MM.1S (cell line): Measurements from ENCODE around the gene ALPG.
"Not testable (repeated sequence)": the region's sequence is repeated elsewhere in the genome, so short reads cannot be mapped to it uniquely, and the experiment has no call there.

Experiments
- DNase-seq: peaks from one replicate; pipeline ENCODE4 v3.0.0-alpha.2; 2015
- H2AFZ ChIP-seq: fragments of 300-600 bp; sonication (generic); 2 replicates; pipeline ENCODE4 v1.6.0; 2016; ENCODE audit warnings: antibody characterized with exemption, low read length
- H3F3A ChIP-seq: fragments of 300-600 bp; sonication (generic); 2 replicates; pipeline ENCODE4 v1.6.1; 2016; ENCODE audit warnings: mild to moderate bottlenecking, antibody characterized with exemption, low read length, moderate library complexity, mixed read lengths; ENCODE audit not compliant: insufficient read depth
- H3K27ac ChIP-seq: fragments of 300-600 bp; sonication (generic); 2 replicates; pipeline ENCODE4 v1.5.1; 2016; ENCODE audit warnings: mild to moderate bottlenecking, low read length
- H3K27me3 ChIP-seq: fragments of 300-600 bp; sonication (generic); replicated peaks from 2 replicates; pipeline ENCODE4 v1.6.0; 2016; ENCODE audit warnings: low read length; ENCODE audit not compliant: insufficient read depth
- H3K36me3 ChIP-seq: fragments of 300-600 bp; sonication (generic); replicated peaks from 2 replicates; pipeline ENCODE4 v1.6.1; 2016; ENCODE audit warnings: mild to moderate bottlenecking, low read length, mixed read lengths; ENCODE audit not compliant: insufficient read depth
- H3K4me1 ChIP-seq: fragments of 300-600 bp; sonication (generic); 2 replicates; pipeline ENCODE4 v1.6.1; 2016; ENCODE audit warnings: low read length, mixed read lengths
- H3K4me2 ChIP-seq: fragments of 300-600 bp; sonication (generic); 2 replicates; pipeline ENCODE4 v1.6.0; 2016; ENCODE audit warnings: low read depth, low read length
- H3K4me3 ChIP-seq: fragments of 300-600 bp; sonication (generic); 2 replicates; pipeline ENCODE4 v1.5.1; 2016; ENCODE audit warnings: low read length, mixed read lengths
- H3K79me2 ChIP-seq: fragments of 300-600 bp; sonication (generic); 2 replicates; pipeline ENCODE4 v1.6.1; 2016; ENCODE audit warnings: mixed run types, low read length, mixed read lengths
- H3K9ac ChIP-seq: fragments of 300-600 bp; sonication (generic); 2 replicates; pipeline ENCODE4 v1.6.1; 2016; ENCODE audit warnings: low read length, mixed read lengths
- H3K9me2 ChIP-seq: fragments of 300-600 bp; sonication (generic); replicated peaks from 2 replicates; pipeline ENCODE4 v1.6.1; 2016; ENCODE audit warnings: mild to moderate bottlenecking, low read length, mixed read lengths; ENCODE audit not compliant: insufficient read depth
- H3K9me3 ChIP-seq: fragments of 300-600 bp; sonication (generic); replicated peaks from 2 replicates; pipeline ENCODE4 v1.6.1; 2016; ENCODE audit warnings: mild to moderate bottlenecking, low read length, mixed read lengths; ENCODE audit not compliant: insufficient read depth
- H4K20me1 ChIP-seq: fragments of 300-600 bp; sonication (generic); 2 replicates; pipeline ENCODE4 v1.6.1; 2016; ENCODE audit warnings: mild to moderate bottlenecking, low read length, moderate library complexity, mixed read lengths; ENCODE audit not compliant: insufficient read depth
- EZH2 ChIP-seq: fragments of 300-600 bp; sonication (generic); optimal IDR thresholded peaks from 2 replicates; pipeline ENCODE3; 2017; ENCODE audit warnings: low read depth, mild to moderate bottlenecking, antibody characterized with exemption, low read length, mixed read lengths
- EZH2phosphoT487 ChIP-seq: fragments of 300-600 bp; sonication (generic); IDR thresholded peaks from 2 replicates; pipeline ENCODE4 v1.6.1; 2018; ENCODE audit warnings: antibody characterized with exemption, low read length
- TF ChIP-seq, protein P1 (sequence below): fragments of 300-600 bp; sonication (generic); IDR thresholded peaks from 2 replicates; pipeline ENCODE4 v1.5.1; 2016; ENCODE audit warnings: antibody characterized with exemption, low read length, mixed read lengths

The ALPG gene

DNA sequence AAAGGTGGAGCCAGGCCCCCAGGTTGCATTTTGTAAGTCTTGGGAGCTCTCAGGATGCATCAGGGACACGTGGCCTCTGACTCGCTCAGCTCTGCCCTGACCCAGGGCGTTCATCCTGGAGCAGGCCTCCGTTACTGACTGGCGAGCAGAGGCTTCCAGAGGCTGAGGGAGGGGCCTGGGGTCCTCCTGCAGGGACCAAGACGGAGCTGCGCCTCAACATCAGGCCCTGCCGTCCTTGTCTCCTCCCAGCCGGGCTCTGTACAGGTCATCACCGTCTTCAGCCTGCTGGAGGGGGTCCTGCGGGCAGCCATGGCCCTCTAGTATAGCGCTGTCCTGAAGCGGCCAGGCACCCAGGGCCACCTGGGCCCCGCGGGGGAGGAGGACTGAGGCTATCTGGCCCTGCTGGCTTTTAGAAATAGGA is 38.3 kb upstream of the ALPG start:
- Histone ChIP-seq H3K79me2 (no peaks in the 10 kb centered on the region), H3K4me2 (no peak overlapping the region), H3K9me2 (no peaks in the 10 kb centered on the region), H2AFZ (no peak overlapping the region), H3K9ac (no peak overlapping the region), H3F3A (peaks cover 11% of the 10 kb centered on the region), H3K4me1 (peaks cover 11% of the 10 kb centered on the region), H3K27me3 (no peaks in the 10 kb centered on the region), H3K4me3 (no peak overlapping the region), H3K9me3 (no peaks in the 10 kb centered on the region), H3K36me3 (no peaks in the 10 kb centered on the region), H4K20me1 (no peaks in the 10 kb centered on the region), H3K27ac (no peak overlapping the region)
- no peak for DNase-seq
- TF ChIP-seq EZH2phosphoT487 (no peak), EZH2 (no peak)
- TF ChIP-seq, protein P1, sequence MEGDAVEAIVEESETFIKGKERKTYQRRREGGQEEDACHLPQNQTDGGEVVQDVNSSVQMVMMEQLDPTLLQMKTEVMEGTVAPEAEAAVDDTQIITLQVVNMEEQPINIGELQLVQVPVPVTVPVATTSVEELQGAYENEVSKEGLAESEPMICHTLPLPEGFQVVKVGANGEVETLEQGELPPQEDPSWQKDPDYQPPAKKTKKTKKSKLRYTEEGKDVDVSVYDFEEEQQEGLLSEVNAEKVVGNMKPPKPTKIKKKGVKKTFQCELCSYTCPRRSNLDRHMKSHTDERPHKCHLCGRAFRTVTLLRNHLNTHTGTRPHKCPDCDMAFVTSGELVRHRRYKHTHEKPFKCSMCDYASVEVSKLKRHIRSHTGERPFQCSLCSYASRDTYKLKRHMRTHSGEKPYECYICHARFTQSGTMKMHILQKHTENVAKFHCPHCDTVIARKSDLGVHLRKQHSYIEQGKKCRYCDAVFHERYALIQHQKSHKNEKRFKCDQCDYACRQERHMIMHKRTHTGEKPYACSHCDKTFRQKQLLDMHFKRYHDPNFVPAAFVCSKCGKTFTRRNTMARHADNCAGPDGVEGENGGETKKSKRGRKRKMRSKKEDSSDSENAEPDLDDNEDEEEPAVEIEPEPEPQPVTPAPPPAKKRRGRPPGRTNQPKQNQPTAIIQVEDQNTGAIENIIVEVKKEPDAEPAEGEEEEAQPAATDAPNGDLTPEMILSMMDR = no peak

DNA sequence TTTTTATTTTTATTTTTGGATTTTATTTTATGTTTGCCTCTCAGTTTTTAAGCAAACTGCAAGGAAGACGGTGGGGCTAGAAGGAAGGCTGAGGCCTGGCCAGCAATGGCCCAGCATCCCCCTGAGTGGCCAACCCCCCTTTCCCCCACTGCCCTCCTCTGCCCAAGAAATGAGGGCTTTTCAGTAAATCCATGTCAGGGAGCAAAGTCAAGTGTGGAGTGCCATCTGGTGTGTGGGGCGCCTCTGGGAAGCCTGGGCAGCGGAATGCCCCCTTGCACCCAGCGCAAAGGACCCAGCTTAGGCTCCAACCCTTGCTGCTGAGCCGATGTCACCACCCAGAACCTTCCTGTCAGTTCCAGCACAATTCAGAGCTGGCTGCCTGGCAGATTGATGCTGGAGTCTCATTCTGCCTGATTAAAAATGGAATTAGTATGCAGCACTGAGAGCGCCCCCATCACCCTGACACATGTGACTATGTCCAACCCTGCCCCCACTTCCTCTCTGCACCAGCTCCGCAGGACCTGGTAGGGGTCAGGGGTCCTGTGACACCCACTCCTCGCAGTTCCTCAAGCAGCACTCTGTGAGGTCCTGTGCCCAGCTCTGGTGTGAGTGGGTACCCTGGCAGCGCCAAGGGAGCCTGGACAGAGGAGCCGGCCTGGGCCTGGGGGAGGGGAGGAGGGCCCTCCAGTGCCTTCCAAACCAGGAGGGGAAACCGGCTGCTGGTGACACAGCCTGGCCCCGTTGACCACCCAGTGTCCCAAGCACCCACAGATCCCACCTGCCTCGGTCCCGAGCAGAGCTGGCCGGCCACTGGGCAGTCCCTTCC is 37.3 kb upstream of the ALPG start:
- Histone ChIP-seq H3F3A (peaks cover 2% of the 10 kb centered on the region; the same call in 1 of the 2 replicates), H3K4me3 (no peak overlapping the region), H3K4me1 (peaks cover 2% of the 10 kb centered on the region; the same call in 1 of the 2 replicates), H2AFZ (no peak overlapping the region), H3K4me2 (no peak overlapping the region), H3K79me2 (no peaks in the 10 kb centered on the region), H4K20me1 (no peaks in the 10 kb centered on the region), H3K9me3 (no peaks in the 10 kb centered on the region), H3K27ac (no peak overlapping the region), H3K27me3 (no peaks in the 10 kb centered on the region), H3K36me3 (no peaks in the 10 kb centered on the region), H3K9me2 (no peaks in the 10 kb centered on the region), H3K9ac (no peak overlapping the region)
- TF ChIP-seq EZH2 (no peak), EZH2phosphoT487 (no peak)
- TF ChIP-seq, protein P1 = no peak
- no peak for DNase-seq

DNA sequence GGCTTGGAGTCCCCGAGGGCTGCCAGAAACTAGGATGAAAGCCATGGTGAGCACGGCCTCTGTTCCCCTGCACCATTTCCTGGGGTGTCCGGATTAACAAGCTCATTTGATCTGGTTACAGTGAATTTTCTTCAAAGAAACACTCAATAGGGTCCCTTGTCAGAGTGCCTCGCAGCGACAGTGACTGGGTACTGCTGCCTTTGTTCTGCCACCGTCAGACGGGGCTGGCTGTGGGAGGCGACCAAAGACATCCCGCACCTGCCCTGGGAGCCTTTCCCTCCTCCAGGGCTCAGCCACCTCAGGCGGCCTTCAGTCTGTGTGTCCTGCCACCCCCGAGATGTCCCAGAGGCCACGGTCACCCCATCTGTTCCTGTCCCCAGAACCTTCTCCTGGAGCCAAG is 36.6 kb upstream of the ALPG start:
- not testable (repeated sequence) for H3K9ac ChIP-seq, H2AFZ ChIP-seq, H3K4me2 ChIP-seq, H3K9me2 ChIP-seq, H3K4me3 ChIP-seq, H3F3A ChIP-seq, H3K27ac ChIP-seq, H3K79me2 ChIP-seq, H3K36me3 ChIP-seq, DNase-seq, H4K20me1 ChIP-seq, H3K4me1 ChIP-seq, H3K9me3 ChIP-seq, H3K27me3 ChIP-seq
